Lung microvascular endothelial cell (primary cell): ENCODE results near the gene RBM38. TPM values are rescaled to one million over a fixed set of nuclear protein-coding genes. Genes with fewer than 3 reads are reported as not detected.

Experiments used
- DNase-seq, 2 donors: peaks; one replicate each; pipeline versions ENCODE4 v3.0.0 to v3.0.0-alpha.2; 2010; ENCODE audit warnings: low read depth in 2 of 2
- total RNA-seq: library from RNA; depleted of rRNA; stranded (reverse); fragments of >200 nt; gene quantifications from 2 replicates; pipeline ENCODE4 v1.2.1, GENCODE V29; 2014

Gene RBM38
- total RNA-seq, 1 donor from 2014 or later = 11.7 TPM

GRCh38 chr20:57391439-57392301 lies 474 bp downstream of the RBM38 start:
- DNase-seq = peak in 1 of 2 donors; percentile 30

- DNase-seq = peak in 1 of 2 donors; percentile 50
These were observed 1.5 kb downstream of the RBM38 start for GRCh38 chr20:57392512-57393271.

GRCh38 chr20:57393321-57394120 lies 2.3 kb downstream of the RBM38 start:
- no peak for DNase-seq

- no peak for DNase-seq
These were observed 3.2 kb downstream of the RBM38 start for GRCh38 chr20:57394121-57395082.

GRCh38 chr20:57395111-57395966 lies 4.1 kb downstream of the RBM38 start:
- DNase-seq = peak; percentile 90

- no peak for DNase-seq
These were observed 5.2 kb downstream of the RBM38 start for GRCh38 chr20:57396212-57396983.

- DNase-seq = no peak
These were observed 5.9 kb downstream of the RBM38 start for GRCh38 chr20:57396984-57397692.

GRCh38 chr20:57397693-57398108 lies 6.5 kb downstream of the RBM38 start:
- peak in 1 of 2 donors; percentile 45 for DNase-seq

GRCh38 chr20:57398231-57398821 lies 7.1 kb downstream of the RBM38 start:
- peak; percentile 38 to 61 for DNase-seq

GRCh38 chr20:57398901-57399535 lies 7.8 kb downstream of the RBM38 start:
- DNase-seq = no peak

- peak in 1 of 2 donors; percentile 37 for DNase-seq
These were observed 8.5 kb downstream of the RBM38 start for GRCh38 chr20:57399587-57400155.

GRCh38 chr20:57400231-57400701 lies 9.1 kb downstream of the RBM38 start:
- DNase-seq = no peak

- DNase-seq = no peak
These were observed 9.8 kb downstream of the RBM38 start for GRCh38 chr20:57400821-57401564.

- DNase-seq = no peak
These were observed 10.3 kb downstream of the RBM38 start for GRCh38 chr20:57401565-57401918.

GRCh38 chr20:57402206-57403125 lies 11.3 kb downstream of the RBM38 start:
- no peak for DNase-seq
